ENCODE data around the gene PPM1D.

DNA sequence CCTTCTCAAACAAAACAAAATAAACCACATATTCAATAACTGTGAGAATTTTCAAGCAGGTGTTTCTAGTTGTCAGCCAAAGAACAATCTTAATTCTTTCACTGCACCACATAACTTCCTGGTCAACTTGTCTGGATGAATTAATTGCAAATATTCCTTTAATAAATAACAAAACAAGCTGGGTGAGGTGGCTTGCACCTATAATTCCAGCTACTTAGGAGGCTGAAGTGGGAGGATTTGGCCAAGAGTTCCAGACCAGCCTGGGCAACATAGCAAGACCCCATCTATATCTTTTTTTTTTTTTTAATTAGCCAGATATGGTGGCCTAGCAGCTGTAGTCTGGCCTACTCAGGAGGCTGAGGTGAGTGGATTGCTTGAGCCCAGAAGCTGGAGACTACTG lies 17.0 kb upstream of the PPM1D start:
- TF ChIP-seq, protein P1, sequence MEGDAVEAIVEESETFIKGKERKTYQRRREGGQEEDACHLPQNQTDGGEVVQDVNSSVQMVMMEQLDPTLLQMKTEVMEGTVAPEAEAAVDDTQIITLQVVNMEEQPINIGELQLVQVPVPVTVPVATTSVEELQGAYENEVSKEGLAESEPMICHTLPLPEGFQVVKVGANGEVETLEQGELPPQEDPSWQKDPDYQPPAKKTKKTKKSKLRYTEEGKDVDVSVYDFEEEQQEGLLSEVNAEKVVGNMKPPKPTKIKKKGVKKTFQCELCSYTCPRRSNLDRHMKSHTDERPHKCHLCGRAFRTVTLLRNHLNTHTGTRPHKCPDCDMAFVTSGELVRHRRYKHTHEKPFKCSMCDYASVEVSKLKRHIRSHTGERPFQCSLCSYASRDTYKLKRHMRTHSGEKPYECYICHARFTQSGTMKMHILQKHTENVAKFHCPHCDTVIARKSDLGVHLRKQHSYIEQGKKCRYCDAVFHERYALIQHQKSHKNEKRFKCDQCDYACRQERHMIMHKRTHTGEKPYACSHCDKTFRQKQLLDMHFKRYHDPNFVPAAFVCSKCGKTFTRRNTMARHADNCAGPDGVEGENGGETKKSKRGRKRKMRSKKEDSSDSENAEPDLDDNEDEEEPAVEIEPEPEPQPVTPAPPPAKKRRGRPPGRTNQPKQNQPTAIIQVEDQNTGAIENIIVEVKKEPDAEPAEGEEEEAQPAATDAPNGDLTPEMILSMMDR (IDR thresholded peaks at IDR 0.05; ENCODE audit: low read length), result no peak
- no peak for TF ChIP-seq EZH2phosphoT487 (IDR thresholded peaks at IDR 0.05; ENCODE audit: low read length)
- TF ChIP-seq EZH2 (optimal IDR thresholded peaks at IDR 0.05; ENCODE audit: low read depth, low read length), result no peak

All from MM.1S (cell line).